SH-SY5Y (cell line): ENCODE data around the gene USP47.
A peak's percentile ranks its signal among the peaks of the same experiment; 100 is the strongest.

Experiments
- GATA2 ChIP-seq: IDR thresholded peaks from 2 replicates; pipeline ENCODE4 v1.6.1; 2011; ENCODE audit warnings: mild to moderate bottlenecking, low read depth, low read length
- GATA3 ChIP-seq: IDR thresholded peaks from 2 replicates; pipeline ENCODE4 v1.6.1; 2011; ENCODE audit warnings: low read depth, mild to moderate bottlenecking, low read length, moderate library complexity

The USP47 gene

GRCh38 chr11:11979488-11980117, 137.8 kb downstream of the USP47 start:
- TF ChIP-seq GATA2 = no peak; the same call in 1 of the 2 replicates
- TF ChIP-seq GATA3 = no peak

DNA sequence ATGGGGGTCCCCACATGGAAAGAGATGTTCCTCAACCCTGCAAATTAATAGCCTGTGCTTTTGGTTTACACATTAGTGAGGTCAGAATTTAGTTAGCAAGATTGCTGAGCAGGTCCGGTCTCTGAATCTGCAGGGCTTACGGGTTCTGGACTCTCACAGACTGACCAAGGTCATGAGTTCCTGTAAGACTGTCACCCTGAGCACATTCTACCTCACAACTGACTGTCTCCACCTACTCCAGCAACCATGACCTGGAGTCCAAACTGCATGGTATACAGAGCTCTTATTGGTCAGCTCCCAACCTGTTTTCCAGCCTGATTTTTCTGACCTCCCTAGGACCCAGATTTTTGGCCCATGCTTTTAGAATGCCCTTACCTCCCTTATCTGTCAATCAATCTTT, 138.4 kb downstream of the USP47 start:
- TF ChIP-seq GATA2 (peak; percentile 38; the same call in 1 of the 2 replicates), GATA3 (no peak)

DNA sequence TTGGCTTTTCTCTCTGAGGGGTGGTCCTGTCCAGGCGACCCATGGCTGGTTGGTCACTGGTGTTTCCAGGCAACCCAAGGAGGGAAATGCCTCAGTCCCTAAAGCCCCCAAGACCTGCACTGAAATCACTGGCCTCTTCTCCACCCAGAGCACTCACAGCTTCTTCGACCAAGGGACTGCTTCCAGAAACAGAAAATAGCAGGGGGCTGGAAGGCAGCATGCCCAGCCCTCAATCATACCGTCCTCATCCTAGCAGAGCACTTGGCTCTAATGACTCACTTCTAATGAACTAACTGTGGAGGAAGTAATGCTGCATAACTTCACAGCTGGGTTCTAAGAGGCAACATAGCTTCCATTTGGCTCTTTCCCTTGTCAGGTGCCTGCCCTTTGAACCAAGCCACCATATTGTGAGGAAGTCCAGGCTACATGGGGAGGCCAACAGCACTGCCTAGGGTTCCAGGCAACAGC, 139.1 kb downstream of the USP47 start:
- TF ChIP-seq GATA2 (no peak), GATA3 (no peak)

GRCh38 chr11:11981364-11981763, 139.6 kb downstream of the USP47 start:
- TF ChIP-seq GATA3 (no peak), GATA2 (no peak)

- no peak for TF ChIP-seq GATA3
- no peak for TF ChIP-seq GATA2
These were observed 140.1 kb downstream of the USP47 start for GRCh38 chr11:11981840-11982239.

DNA sequence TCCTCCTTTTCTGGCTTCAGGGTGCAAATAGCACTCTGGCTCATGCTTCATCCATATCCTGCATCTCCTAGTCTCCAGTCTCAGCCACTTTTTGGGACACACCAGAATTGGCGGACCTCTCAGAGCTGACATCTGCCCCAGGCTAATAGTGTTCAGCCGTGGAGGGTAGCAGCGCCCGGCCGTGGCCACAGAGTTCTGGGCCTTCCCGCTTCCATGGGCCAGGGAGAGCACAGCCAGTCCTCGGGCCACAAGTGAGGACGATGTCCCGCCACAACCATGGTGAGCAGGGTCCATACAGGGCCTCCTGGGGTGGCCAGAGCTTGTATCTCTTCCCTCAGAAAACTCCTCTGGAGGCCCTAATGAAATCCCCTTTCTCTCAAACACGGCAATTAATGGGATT, 140.7 kb downstream of the USP47 start:
- TF ChIP-seq GATA3 (no peak), GATA2 (no peak)

- TF ChIP-seq GATA2 (no peak), GATA3 (no peak)
These were observed 141.2 kb downstream of the USP47 start for GRCh38 chr11:11982975-11983374.

DNA sequence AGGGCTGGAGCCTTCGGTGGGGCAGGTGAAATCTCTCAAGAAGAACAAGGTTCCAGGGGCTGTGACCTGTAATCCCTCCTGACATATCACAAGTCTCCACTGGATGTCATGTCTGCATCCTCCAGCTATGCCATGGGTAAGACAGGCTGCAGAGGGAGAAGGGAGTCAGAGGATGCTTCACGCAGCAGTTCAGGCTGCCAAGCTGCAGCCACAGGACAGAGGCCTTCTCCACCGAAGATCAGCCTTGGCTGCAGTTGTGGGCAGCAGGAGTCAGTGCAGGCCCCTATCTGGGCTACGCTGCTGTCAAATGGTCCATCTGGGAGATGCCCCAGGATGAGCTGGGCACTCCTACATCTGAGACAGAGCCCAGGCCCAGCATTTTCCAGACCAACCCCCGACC, 141.7 kb downstream of the USP47 start:
- TF ChIP-seq GATA2 (no peak), GATA3 (no peak)

GRCh38 chr11:11984563-11984962, 142.8 kb downstream of the USP47 start:
- TF ChIP-seq GATA2 (no peak), GATA3 (no peak)

DNA sequence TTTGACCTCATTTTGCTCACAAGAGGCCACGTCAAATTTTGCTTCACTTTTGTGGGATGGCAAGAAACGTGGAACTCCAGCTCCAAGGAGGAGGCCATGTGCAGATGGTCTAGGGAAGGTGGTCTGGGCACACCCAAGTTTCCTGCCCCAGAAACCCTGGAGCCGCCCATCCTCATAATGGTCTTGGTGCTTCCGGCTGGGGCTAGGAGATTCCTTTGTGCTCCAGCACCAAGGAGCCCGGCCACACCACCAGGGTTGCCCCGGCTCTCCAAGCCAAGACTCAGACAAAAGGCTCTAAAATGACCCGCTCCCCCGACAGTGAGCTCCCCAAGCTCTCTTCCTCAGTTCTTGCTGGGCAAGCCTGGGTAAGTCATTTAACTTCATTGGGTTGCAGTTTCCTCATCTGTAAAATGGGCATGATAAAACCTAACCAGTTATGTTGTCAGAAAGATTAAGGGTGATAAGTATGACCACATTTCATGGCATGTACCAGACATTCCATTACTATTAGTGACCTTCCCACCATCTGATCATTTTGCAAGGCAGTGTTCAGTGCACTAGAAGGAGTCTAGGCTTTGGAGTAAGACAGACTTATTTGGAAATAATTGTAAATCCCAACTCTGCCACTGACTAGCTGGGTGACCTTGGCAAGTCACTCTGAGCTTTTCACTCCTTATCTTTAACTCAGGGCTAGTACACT, 143.4 kb downstream of the USP47 start:
- TF ChIP-seq GATA3 (no peak), GATA2 (no peak)

- TF ChIP-seq GATA2 (no peak), GATA3 (no peak)
These were observed 144.5 kb downstream of the USP47 start for GRCh38 chr11:11985954-11986949.

GRCh38 chr11:11987503-11988022, 145.8 kb downstream of the USP47 start:
- no peak for TF ChIP-seq GATA3
- no peak for TF ChIP-seq GATA2

GRCh38 chr11:11988099-11988651, 146.4 kb downstream of the USP47 start:
- TF ChIP-seq GATA3 (no peak), GATA2 (no peak)

DNA sequence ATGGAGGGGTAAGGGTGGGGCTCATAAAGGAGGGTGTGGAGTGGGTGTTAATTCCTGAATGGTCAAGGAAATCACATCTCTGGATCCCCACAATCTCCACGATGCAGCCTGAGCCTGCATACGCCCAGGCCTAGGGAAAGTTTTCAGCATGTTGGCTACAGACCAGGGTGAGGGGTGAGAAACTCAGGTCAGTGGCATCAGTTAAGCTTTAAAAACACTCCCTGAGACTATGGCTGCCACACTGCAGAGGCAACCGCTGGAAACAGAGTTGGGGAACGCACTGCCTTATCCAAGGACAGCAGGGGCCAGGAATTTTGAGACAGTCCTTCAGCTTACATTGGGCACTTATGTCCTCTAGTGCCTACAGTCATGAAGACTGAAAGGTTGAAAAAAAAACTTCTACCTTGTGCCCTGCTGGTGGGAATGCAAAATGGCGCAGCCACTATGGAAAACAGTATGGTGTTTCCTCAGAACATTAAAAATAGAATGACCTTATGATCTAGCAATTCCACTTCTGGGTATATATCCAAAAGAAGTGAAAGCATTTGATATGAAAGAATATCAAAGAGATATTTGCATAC, 147.0 kb downstream of the USP47 start:
- no peak for TF ChIP-seq GATA3
- TF ChIP-seq GATA2 = no peak
